Measurements from ENCODE around the gene SPTBN5.

GRCh38 chr15:41878355-41878699 is 15.5 kb downstream of the SPTBN5 start:
- TF ChIP-seq, protein P1, sequence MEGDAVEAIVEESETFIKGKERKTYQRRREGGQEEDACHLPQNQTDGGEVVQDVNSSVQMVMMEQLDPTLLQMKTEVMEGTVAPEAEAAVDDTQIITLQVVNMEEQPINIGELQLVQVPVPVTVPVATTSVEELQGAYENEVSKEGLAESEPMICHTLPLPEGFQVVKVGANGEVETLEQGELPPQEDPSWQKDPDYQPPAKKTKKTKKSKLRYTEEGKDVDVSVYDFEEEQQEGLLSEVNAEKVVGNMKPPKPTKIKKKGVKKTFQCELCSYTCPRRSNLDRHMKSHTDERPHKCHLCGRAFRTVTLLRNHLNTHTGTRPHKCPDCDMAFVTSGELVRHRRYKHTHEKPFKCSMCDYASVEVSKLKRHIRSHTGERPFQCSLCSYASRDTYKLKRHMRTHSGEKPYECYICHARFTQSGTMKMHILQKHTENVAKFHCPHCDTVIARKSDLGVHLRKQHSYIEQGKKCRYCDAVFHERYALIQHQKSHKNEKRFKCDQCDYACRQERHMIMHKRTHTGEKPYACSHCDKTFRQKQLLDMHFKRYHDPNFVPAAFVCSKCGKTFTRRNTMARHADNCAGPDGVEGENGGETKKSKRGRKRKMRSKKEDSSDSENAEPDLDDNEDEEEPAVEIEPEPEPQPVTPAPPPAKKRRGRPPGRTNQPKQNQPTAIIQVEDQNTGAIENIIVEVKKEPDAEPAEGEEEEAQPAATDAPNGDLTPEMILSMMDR (IDR thresholded peaks at IDR 0.05; ENCODE audit: low read depth, low read length), result no peak
- TF ChIP-seq EZH2phosphoT487 (IDR thresholded peaks at IDR 0.05; ENCODE audit: low read depth), result no peak
